ENCODE data around the gene CCDC17. TPM values are rescaled to one million over a fixed set of nuclear protein-coding genes. Genes with fewer than 3 reads are reported as not detected.

Gene CCDC17
- total RNA-seq, 4 donors from 2014 or later: 5.0 to 17.3 (median 15.7) TPM

DNA sequence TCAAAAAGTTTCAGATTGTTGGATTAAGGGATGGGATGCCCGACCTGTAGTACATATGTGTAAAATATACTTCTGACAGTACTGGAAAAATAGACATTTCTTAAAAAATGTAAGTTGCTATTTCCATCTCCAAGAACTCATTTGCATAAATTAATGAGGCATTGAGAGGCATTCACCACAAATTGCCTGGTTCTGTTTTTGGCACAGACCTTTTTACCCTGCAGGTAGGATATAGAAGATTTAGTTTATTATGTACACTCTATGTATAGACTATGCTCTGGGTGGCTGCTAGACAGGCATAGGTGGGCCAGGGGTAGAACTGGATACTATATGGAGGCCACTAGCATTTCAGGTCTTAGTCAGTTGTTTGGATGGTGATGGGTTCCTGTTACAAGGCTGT, 8.0 kb downstream of the CCDC17 start:
- no peaks in the 10 kb centered on the region for H3K9me3 ChIP-seq
- TF ChIP-seq, protein P1, sequence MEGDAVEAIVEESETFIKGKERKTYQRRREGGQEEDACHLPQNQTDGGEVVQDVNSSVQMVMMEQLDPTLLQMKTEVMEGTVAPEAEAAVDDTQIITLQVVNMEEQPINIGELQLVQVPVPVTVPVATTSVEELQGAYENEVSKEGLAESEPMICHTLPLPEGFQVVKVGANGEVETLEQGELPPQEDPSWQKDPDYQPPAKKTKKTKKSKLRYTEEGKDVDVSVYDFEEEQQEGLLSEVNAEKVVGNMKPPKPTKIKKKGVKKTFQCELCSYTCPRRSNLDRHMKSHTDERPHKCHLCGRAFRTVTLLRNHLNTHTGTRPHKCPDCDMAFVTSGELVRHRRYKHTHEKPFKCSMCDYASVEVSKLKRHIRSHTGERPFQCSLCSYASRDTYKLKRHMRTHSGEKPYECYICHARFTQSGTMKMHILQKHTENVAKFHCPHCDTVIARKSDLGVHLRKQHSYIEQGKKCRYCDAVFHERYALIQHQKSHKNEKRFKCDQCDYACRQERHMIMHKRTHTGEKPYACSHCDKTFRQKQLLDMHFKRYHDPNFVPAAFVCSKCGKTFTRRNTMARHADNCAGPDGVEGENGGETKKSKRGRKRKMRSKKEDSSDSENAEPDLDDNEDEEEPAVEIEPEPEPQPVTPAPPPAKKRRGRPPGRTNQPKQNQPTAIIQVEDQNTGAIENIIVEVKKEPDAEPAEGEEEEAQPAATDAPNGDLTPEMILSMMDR (IDR thresholded peaks at IDR 0.05): no peak
- TF ChIP-seq POLR2A (IDR thresholded peaks at IDR 0.05): no peak
- peaks cover 0 to 61% (median 0%) of the 10 kb centered on the region in 3 donors for H3K36me3 ChIP-seq
- DNase-seq: no peak
- H3K4me3 ChIP-seq: no peak overlapping the region
- H3K27ac ChIP-seq: no peak overlapping the region
- H3K4me1 ChIP-seq: no peaks in the 10 kb centered on the region
- H3K27me3 ChIP-seq: no peaks in the 10 kb centered on the region

DNA sequence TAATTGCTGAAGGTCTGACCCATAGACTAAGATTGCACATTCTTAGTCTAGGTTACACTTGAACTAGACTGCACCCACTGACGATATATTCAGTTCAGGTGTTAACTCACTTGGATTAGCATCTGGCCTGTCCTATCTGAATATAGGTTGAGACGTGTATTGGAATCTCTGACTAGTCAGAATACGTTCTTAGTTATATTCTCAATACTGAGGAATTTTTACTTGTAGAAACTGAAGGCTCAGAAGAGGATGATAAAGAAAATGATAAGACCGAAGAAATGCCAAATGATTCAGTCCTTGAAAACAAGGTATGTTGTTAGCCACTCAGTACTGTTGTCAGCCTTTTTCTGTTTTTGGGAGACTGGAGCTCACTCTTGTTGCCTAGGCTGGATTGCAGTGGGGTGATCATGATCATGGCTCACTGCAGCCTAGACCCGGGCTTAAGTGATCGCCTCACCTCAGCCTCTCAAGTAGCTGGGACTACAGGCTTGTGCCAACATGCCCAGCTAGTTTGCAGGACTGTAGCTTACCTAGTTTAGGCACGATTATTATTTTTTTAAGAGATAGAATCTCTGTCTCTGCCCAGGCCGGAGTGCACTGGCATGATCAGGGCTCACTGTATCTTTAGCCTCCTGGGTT, 10.8 kb downstream of the CCDC17 start:
- no peak for DNase-seq
- Histone ChIP-seq H3K36me3 (peaks cover 0 to 82% (median 0%) of the 10 kb centered on the region in 3 donors), H3K27ac (no peak overlapping the region)

GRCh38 chr1:45610589-45611226, 13.1 kb downstream of the CCDC17 start:
- TF ChIP-seq POLR2A (IDR thresholded peaks at IDR 0.05): no peak
- TF ChIP-seq, protein P1 (IDR thresholded peaks at IDR 0.05): no peak
- no peak overlapping the region for H3K27ac ChIP-seq
- no peaks in the 10 kb centered on the region for H3K9me3 ChIP-seq
- H3K4me3 ChIP-seq: no peak overlapping the region
- H3K4me1 ChIP-seq: no peaks in the 10 kb centered on the region
- peaks cover 0 to 75% (median 0%) of the 10 kb centered on the region in 3 donors for H3K36me3 ChIP-seq
- DNase-seq: no peak
- no peaks in the 10 kb centered on the region for H3K27me3 ChIP-seq

More for the DNA sequence above, 10.8 kb downstream of the CCDC17 start:
- Histone ChIP-seq H3K27me3 (no peaks in the 10 kb centered on the region), H3K9me3 (no peaks in the 10 kb centered on the region), H3K4me1 (no peaks in the 10 kb centered on the region), H3K4me3 (no peak overlapping the region)
- no peak for TF ChIP-seq POLR2A (IDR thresholded peaks at IDR 0.05)
- TF ChIP-seq, protein P1 (IDR thresholded peaks at IDR 0.05): no peak

DNA sequence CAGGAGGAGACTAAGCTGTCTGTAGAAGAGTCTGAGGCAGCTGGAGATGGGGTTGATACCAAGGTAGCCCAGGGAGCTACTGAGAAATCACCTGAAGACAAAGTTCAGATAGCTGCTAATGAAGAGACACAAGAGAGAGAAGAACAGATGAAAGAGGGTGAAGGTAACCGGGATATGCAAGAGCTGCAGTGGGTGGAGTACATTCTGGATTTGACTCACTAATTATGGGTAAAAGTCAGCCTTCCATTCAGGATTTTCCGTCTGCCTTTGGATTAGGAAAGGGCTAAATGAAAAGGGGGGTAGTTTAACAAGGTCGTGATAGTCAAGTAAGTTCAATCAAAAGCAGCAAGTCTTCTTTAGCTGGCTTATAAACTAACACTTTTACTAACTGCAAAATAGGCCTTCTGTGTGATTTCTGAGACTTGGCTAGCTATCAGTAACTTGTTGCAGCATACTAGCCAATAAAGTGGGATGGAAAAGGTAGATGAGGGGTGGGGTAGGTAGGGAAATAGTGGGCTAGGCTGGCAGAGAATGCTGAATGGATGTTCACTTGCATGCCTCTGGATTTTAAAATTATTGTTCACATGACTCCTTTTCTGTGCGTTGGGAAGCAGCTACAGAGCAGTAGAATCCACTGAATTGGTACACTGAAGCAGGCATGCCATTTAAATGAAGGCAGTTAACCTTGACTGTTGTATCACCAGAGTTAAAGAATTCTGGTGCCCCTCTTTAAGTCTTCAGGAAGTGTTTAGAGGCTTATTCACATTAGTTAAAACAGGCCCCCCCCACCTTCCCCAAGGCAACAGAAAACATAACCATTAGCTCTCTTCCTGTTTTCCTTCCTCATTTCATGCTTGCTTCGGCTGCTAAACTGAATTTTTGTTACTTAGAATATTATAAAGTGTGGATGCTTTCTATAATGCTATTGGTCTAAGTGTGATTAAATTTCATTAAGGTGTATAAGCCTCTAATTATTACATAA, 15.4 kb downstream of the CCDC17 start:
- no peaks in the 10 kb centered on the region for H3K4me1 ChIP-seq
- H3K27me3 ChIP-seq: no peaks in the 10 kb centered on the region
- no peaks in the 10 kb centered on the region for H3K9me3 ChIP-seq
- H3K4me3 ChIP-seq: no peak overlapping the region
- no peak for TF ChIP-seq POLR2A (IDR thresholded peaks at IDR 0.05)
- TF ChIP-seq, protein P1 (IDR thresholded peaks at IDR 0.05): no peak
- peak in 1 of 3 donors; percentile 45 for DNase-seq
- H3K36me3 ChIP-seq: peaks cover 0 to 61% (median 0%) of the 10 kb centered on the region in 3 donors
- peak overlapping the region in 1 of 4 donors; percentile 40 for H3K27ac ChIP-seq

GRCh38 chr1:45607404-45608074, 16.3 kb downstream of the CCDC17 start:
- Histone ChIP-seq H3K36me3 (peaks cover 0 to 55% (median 0%) of the 10 kb centered on the region in 3 donors), H3K4me3 (no peak overlapping the region), H3K27me3 (no peaks in the 10 kb centered on the region), H3K27ac (no peak overlapping the region), H3K9me3 (no peaks in the 10 kb centered on the region), H3K4me1 (no peaks in the 10 kb centered on the region)
- DNase-seq: no peak
- TF ChIP-seq, protein P1 (IDR thresholded peaks at IDR 0.05): no peak

All from Peyer's patch (tissue), 4 donors.